ENCODE measurements around the gene CAMK2A. TPM values are rescaled to one million over a fixed set of nuclear protein-coding genes. Genes with fewer than 3 reads are reported as not detected.

CAMK2A gene
- total and polyA plus RNA-seq, 5 donors = 8.0 to 18.4 (median 15.4) TPM

DNA sequence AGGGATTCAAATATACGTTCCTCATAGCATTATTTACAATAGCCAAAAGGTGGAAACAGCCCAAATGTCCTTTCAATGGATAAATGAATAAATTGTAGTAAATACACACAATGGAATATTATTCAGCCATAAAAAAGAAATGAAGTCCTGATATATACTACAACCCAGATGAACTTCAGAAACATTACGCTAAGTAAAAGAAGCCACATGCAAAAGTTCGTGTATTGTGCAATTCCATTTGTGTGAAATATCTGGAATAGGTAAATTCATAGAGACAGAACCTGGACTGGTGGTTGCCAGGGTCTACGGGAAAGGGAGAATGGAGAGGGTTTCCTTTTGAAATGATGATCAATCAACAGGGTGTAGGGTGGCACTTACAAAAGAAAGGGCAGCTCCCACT lies 25.7 kb upstream of the CAMK2A start:
- DNase-seq (no peak), ATAC-seq (no peak)
- Histone ChIP-seq H3K27ac (ENCODE audit: low read length) (no peak overlapping the region), H3K4me1 (ENCODE audit: control insufficient read depth, insufficient read depth, low read length) (no peaks in the 10 kb centered on the region), H3K4me3 (ENCODE audit: low read length) (no peak overlapping the region), H3K9me3 (ENCODE audit: control insufficient read depth, low read length) (no peaks in the 10 kb centered on the region), H3K27me3 (ENCODE audit: control insufficient read depth, insufficient read depth) (no peaks in the 10 kb centered on the region)
- 93% methylated on average over 4 of the region's 4 CpGs for WGBS
- intact Hi-C loops (cut with DNase I) = no loop called here

DNA sequence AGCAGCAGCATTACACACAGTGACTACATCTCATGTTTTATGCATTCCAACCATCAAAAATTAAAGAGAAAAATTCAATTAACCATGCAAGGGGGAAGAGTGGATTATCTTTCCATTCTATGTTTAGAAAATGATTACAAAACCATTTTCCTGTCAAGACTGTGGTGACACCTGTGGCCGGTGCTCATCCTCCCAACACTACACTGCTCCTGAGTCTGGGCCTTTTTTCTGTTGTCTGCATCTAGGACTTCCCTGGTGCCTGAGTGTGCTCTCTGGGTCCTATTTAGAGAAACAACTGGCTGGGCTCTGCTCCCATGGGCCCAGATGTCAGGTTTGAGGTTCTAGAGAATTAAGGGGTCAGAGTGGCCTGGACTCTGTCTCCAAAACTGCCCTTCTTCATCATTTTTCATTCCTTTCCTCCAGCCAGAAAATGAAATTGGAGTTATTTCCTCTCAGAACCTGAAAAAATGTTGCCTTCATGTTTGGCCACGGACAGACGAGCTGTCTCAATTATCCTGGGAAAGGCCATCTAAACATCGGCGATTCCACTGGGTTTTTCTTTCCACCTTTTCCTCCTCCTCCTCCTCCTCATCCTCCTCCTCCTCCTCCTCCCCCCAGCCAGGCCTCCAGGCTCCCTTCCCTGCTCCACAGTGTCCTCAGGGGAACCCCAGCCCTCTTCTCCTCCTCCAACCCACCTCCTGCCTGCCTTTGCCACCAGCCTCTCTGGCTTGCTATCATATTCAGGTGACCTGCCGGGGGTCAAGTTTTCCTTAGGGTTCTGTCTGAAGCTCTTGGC lies 24.5 kb upstream of the CAMK2A start:
- H3K4me3 ChIP-seq (ENCODE audit: low read length) = no peak overlapping the region
- no peaks in the 10 kb centered on the region for H3K27me3 ChIP-seq (ENCODE audit: control insufficient read depth, insufficient read depth)
- intact Hi-C loops (cut with DNase I) = no loop called here
- ATAC-seq = no peak
- H3K27ac ChIP-seq (ENCODE audit: low read length) = no peak overlapping the region
- no peaks in the 10 kb centered on the region for H3K9me3 ChIP-seq (ENCODE audit: control insufficient read depth, low read length)
- DNase-seq = no peak
- H3K4me1 ChIP-seq (ENCODE audit: control insufficient read depth, insufficient read depth, low read length) = no peaks in the 10 kb centered on the region
- 49% methylated on average over 6 of the region's 6 CpGs for WGBS

DNA sequence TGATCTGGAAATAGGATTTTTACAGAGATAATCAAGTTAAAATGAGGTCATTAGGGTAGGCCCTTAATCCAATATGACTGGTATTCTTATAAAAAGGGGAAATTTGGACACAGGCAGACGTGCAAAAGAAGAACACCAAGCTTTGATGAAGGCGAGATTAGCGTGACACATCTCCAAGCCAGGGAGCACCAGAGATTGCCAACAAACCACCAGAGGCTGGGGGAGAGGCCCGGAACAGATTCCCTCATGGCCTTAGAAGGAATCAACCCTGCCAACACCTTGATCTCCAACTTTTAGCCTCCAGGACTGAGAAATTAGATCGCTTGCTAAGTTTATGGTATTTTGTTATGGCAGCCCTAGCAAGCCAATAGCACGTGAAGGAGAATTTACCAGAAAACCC lies 23.9 kb upstream of the CAMK2A start:
- DNase-seq (no peak), ATAC-seq (no peak)
- 87% methylated on average over 6 of the region's 6 CpGs for WGBS
- H3K27me3 ChIP-seq (ENCODE audit: control insufficient read depth, insufficient read depth) = no peaks in the 10 kb centered on the region
- no peaks in the 10 kb centered on the region for H3K9me3 ChIP-seq (ENCODE audit: control insufficient read depth, low read length)
- intact Hi-C loops (cut with DNase I) = no loop called here
- no peak overlapping the region for H3K27ac ChIP-seq (ENCODE audit: low read length)
- H3K4me3 ChIP-seq (ENCODE audit: low read length) = no peak overlapping the region
- no peaks in the 10 kb centered on the region for H3K4me1 ChIP-seq (ENCODE audit: control insufficient read depth, insufficient read depth, low read length)

DNA sequence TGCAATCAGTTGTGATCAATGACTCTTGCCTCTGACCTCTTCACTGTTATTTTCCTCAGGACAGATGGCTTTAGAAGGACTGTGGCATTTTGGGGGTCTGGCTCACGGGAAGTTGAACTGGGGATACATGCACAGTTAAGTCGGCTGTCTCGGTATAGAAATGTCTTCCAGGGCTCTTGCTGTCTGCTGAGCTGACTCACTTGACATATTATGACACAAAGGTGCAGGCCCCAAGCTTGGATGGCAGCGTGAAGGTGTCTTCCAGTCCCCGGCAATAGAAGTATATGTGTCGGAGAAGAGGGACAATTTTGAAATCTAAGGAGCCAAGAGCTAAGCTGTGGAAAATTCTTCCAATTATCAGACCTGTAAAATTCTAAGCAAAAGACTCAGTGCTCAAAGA lies 22.9 kb upstream of the CAMK2A start:
- Histone ChIP-seq H3K4me3 (ENCODE audit: low read length) (no peak overlapping the region), H3K9me3 (ENCODE audit: control insufficient read depth, low read length) (no peaks in the 10 kb centered on the region), H3K27ac (ENCODE audit: low read length) (no peak overlapping the region), H3K27me3 (ENCODE audit: control insufficient read depth, insufficient read depth) (no peaks in the 10 kb centered on the region), H3K4me1 (ENCODE audit: control insufficient read depth, insufficient read depth, low read length) (no peaks in the 10 kb centered on the region)
- ATAC-seq (no peak), DNase-seq (no peak)
- intact Hi-C loops (cut with DNase I) = no loop called here
- 94% methylated on average over 6 of the region's 6 CpGs for WGBS

DNA sequence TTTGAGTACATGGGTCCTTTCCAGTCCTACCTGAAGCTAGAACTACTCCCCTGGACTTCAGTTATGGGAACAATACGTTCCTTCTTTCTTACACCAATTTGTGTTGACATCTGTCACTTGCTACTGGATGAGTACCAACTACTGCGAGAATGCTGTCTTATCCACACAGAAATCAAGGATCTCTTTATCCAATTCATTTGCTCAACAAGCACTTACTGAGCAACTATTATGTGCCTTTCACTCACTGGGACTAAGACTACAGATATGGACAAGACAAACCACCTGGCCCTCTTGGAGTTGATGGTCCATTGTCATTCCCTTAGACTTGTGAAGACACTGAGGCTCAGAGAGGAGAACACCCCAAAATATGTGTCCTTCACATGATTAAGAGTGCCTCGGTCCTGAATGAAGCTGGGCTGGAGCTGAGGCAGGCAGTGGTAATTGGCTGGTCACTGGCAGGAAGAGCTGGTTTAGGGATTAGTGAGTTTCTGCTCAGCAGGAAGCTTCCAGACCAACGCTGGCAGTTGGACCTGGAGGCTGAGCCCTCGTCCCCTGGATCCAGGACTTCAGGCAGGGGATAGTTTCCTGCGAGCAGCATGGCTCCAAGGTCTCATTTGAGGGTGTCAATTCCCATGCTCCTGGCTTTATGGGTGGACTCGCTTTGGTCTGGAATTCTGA lies 21.6 kb upstream of the CAMK2A start:
- Histone ChIP-seq H3K27ac (ENCODE audit: low read length) (no peak overlapping the region), H3K27me3 (ENCODE audit: control insufficient read depth, insufficient read depth) (no peaks in the 10 kb centered on the region), H3K4me3 (ENCODE audit: low read length) (no peak overlapping the region), H3K4me1 (ENCODE audit: control insufficient read depth, insufficient read depth, low read length) (no peaks in the 10 kb centered on the region), H3K9me3 (ENCODE audit: control insufficient read depth, low read length) (no peaks in the 10 kb centered on the region)
- WGBS = 78% methylated on average over 7 of the region's 7 CpGs
- intact Hi-C loops (cut with DNase I) = no loop called here
- ATAC-seq (no peak), DNase-seq (no peak)

DNA sequence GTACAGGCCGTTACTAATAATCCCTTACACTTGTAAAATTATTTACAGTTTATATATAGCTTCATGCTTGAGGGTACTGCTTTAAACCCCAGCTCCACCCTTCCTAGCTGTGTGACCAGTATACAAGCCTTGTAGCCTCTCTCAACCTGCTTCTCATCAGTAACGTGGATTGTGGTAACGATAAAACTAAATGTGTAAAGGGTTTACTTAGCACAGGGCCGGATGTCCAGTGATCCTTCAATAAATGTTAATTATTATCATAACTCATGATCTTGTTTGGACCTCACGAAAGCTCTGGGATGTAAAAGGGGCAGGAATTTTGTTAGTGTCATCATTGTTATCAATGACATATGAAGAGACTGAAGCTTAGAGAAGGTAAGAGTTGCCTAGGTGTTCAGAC lies 20.7 kb upstream of the CAMK2A start:
- DNase-seq (no peak), ATAC-seq (no peak)
- Histone ChIP-seq H3K9me3 (ENCODE audit: control insufficient read depth, low read length) (no peaks in the 10 kb centered on the region), H3K4me1 (ENCODE audit: control insufficient read depth, insufficient read depth, low read length) (no peaks in the 10 kb centered on the region), H3K27ac (ENCODE audit: low read length) (no peak overlapping the region), H3K4me3 (ENCODE audit: low read length) (no peak overlapping the region), H3K27me3 (ENCODE audit: control insufficient read depth, insufficient read depth) (no peaks in the 10 kb centered on the region)
- intact Hi-C loops (cut with DNase I) = no loop called here
- WGBS = 87% methylated on average over 5 of the region's 5 CpGs

DNA sequence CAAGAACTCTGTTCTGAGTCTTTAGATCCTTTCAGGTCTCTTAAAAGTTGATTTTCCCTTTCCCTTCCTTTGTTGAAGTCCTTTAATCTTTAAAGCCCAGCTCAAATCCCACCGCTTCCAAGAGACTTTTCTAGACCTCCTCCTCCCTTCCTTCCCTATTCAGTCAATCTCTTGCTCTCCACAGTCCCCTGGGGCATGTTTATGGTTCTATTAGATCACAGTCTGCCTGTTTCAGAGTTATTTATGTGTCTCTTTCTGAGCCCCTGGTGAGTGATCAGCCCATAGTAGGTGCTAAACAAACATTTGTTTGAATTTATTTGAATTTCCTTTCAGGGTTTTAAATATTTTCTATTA lies 20.3 kb upstream of the CAMK2A start:
- intact Hi-C loops (cut with DNase I) = no loop called here
- H3K4me3 ChIP-seq (ENCODE audit: low read length) = no peak overlapping the region
- no peaks in the 10 kb centered on the region for H3K27me3 ChIP-seq (ENCODE audit: control insufficient read depth, insufficient read depth)
- H3K4me1 ChIP-seq (ENCODE audit: control insufficient read depth, insufficient read depth, low read length) = no peaks in the 10 kb centered on the region
- 84% methylated on average over 1 of the region's 1 CpG for WGBS
- H3K27ac ChIP-seq (ENCODE audit: low read length) = no peak overlapping the region
- no peaks in the 10 kb centered on the region for H3K9me3 ChIP-seq (ENCODE audit: control insufficient read depth, low read length)
- ATAC-seq = no peak
- DNase-seq = no peak

DNA sequence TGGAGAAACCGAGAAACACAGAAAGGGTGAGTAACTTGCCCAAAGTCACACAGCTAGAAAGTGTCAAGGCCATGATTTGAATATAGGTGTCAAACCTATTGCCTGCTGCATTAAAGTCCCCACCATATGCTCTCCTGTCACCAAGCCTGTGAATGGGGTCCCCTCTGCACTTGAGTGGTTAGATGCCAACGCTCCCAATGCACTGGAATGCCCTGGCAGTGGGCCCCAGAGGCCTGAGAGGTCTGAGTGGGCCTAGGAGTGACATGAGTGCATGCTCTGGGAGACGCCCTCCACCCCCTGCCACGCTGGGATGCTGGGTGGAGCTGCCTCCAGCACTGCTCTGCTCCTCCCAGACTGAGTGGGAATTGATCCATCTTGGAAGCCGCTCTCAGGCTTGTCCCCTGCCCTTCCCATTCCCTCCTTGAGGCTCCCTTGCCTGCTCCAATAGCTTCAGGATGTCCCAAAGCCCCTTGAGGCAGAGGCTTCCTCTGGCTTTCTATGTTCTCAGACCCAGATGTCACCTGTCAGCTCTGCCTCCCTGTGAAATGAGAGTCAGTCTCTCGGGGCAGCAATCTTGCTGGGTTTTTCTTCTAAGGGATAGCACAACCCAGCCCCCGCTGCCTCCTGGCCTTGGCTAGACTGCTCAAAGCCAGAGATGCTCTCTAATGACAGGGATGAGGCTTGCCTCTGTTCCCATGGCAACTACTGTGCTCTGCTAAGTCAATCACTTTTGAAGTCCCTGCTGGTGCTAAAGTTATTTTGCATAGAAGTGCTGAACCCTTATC lies 19.7 kb upstream of the CAMK2A start:
- Histone ChIP-seq H3K9me3 (ENCODE audit: control insufficient read depth, low read length) (no peaks in the 10 kb centered on the region), H3K4me1 (ENCODE audit: control insufficient read depth, insufficient read depth, low read length) (no peaks in the 10 kb centered on the region), H3K27ac (ENCODE audit: low read length) (no peak overlapping the region), H3K27me3 (ENCODE audit: control insufficient read depth, insufficient read depth) (no peaks in the 10 kb centered on the region), H3K4me3 (ENCODE audit: low read length) (no peak overlapping the region)
- DNase-seq (peak in 1 of 3 donors; percentile 21), ATAC-seq (no peak)
- intact Hi-C loops (cut with DNase I) = no loop called here
- WGBS = 59% methylated on average over 7 of the region's 7 CpGs

DNA sequence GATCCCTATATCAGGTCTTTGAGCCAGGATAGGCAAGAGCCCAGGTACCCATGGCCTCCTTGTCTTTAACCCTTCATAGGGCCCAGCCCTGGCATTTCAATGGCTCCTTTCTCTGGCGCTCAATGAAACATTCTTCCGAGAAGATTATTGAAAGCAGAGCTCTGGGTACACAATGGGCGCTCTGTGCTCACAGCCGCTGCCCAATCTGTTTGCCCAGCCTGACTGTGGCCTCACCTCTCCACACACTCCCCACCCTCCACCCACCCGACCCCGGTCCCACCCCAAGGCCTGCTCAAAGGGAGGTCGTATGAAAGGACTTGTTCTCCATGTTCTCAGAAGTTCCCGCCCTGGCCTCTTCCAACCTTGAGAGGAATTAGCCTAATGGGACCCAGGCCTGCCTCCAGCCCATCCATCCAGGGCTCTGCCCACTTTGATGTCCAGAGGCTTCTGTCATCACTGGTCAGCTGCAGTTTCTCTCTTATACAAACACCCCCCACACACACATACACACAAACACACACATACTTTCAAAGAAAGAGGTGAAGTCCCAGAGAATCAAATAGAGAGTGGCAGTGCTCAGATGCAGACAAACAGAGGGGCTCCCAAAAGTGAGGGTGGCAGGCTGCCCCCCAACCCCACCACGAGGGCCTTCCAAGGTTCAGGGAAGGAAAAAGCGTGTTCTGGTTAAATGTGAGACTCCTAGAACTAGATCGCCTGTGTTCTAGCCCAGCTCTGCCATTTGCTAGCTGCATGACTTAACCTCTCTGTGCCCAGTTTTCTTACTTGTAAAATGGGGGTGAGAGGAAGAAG lies 18.2 kb upstream of the CAMK2A start:
- 83% methylated on average over 11 of the region's 11 CpGs for WGBS
- DNase-seq (peak in 1 of 3 donors; percentile 42), ATAC-seq (no peak)
- Histone ChIP-seq H3K27me3 (ENCODE audit: control insufficient read depth, insufficient read depth) (no peaks in the 10 kb centered on the region), H3K9me3 (ENCODE audit: control insufficient read depth, low read length) (no peaks in the 10 kb centered on the region), H3K4me3 (ENCODE audit: low read length) (no peak overlapping the region), H3K4me1 (ENCODE audit: control insufficient read depth, insufficient read depth, low read length) (no peaks in the 10 kb centered on the region), H3K27ac (ENCODE audit: low read length) (no peak overlapping the region)
- intact Hi-C loops (cut with DNase I) = no loop called here

DNA sequence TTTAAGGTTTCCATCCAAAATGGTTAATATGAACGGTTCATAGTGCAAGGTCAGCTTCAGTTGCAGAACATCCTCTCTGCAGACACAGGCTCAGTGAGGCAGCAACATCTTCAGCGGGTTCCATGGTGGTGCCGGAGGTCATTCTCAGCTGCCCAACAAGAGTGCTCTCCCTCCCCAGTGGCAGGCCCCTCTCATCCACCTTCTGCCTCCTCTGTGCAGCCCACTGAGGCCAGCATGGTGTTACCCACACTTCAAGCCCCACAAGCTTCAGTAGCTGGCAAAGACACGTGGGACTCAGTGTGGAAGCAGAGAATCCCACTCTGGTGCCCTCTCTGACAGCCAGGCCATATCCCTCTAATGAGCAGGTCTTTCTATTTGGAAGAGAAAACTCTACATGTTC lies 17.2 kb upstream of the CAMK2A start:
- Histone ChIP-seq H3K4me1 (ENCODE audit: control insufficient read depth, insufficient read depth, low read length) (no peaks in the 10 kb centered on the region), H3K4me3 (ENCODE audit: low read length) (no peak overlapping the region), H3K27ac (ENCODE audit: low read length) (no peak overlapping the region), H3K27me3 (ENCODE audit: control insufficient read depth, insufficient read depth) (no peaks in the 10 kb centered on the region), H3K9me3 (ENCODE audit: control insufficient read depth, low read length) (no peaks in the 10 kb centered on the region)
- ATAC-seq (no peak), DNase-seq (peak in 1 of 3 donors; percentile 17)
- WGBS = 94% methylated on average over 4 of the region's 4 CpGs
- intact Hi-C loops (cut with DNase I) = no loop called here

Data from right cardiac atrium (tissue), 5 donors.